H1 (cell line): ENCODE measurements around the gene CCL5. TPM values are rescaled to one million over a fixed set of nuclear protein-coding genes. Genes with fewer than 3 reads are reported as not detected.
"Not testable (repeated sequence)": the region's sequence is repeated elsewhere in the genome, so short reads cannot be mapped to it uniquely, and the experiment has no call there.

Experiments used
- CTCF ChIA-PET: fragments of 300-600 bp; sonication (Branson Sonifier 250); formaldehyde crosslinking; loops from one replicate; lab custom pipeline; 2021; ENCODE audit not compliant: partially characterized antibody; lab: Charles Lee
- POLR2A ChIA-PET: fragments of 300-600 bp; sonication (Branson Sonifier 250); formaldehyde crosslinking; loops from one replicate; lab custom pipeline; 2021; ENCODE audit warnings: inconsistent platforms; ENCODE audit not compliant: partially characterized antibody; lab: Charles Lee
- DNase-seq, 2 experiments: peaks; one replicate each; pipeline versions ENCODE4 v3.0.0 to v3.0.0-alpha.2; 2010 to 2022; ENCODE audit warnings: low spot score in 2 of 2, low read depth in 1 of 2, mixed read lengths in 1 of 2
- FAIRE-seq: peaks from 2 replicates; lab custom pipeline; 2011; peaks lifted over from hg19 to GRCh38; lab: Jason Lieb, UNC
- H2AFZ ChIP-seq: 2 replicates; pipeline ENCODE4 v1.8.1; 2012; ENCODE audit warnings: low read length, inconsistent platforms
- H2AK5ac ChIP-seq: 2 replicates; pipeline ENCODE4 v1.6.1; 2013; ENCODE audit warnings: low read depth, low read length
- H2BK120ac ChIP-seq: replicated peaks from 2 replicates; pipeline ENCODE3; 2013; ENCODE audit warnings: low read depth, low read length, inconsistent platforms
- H2BK12ac ChIP-seq: 2 replicates; pipeline ENCODE4 v1.6.1; 2013; ENCODE audit warnings: low read depth, low read length
- H2BK15ac ChIP-seq: 2 replicates; pipeline ENCODE4 v1.6.1; 2013; ENCODE audit warnings: low read length
- H2BK20ac ChIP-seq: 2 replicates; pipeline ENCODE4 v1.6.1; 2013; ENCODE audit warnings: low read length
- H2BK5ac ChIP-seq: 2 replicates; pipeline ENCODE4 v1.6.1; 2013; ENCODE audit warnings: low read depth, low read length
- H3K14ac ChIP-seq: 2 replicates; pipeline ENCODE4 v1.6.1; 2013; ENCODE audit warnings: inconsistent platforms; ENCODE audit not compliant: insufficient read length
- H3K18ac ChIP-seq: 2 replicates; pipeline ENCODE4 v1.6.1; 2013; ENCODE audit warnings: low read length; ENCODE audit errors: extremely low read depth
- H3K23ac ChIP-seq: 2 replicates; pipeline ENCODE4 v1.6.1; 2013; ENCODE audit warnings: inconsistent platforms; ENCODE audit not compliant: insufficient read length
- H3K23me2 ChIP-seq: 2 replicates; pipeline ENCODE4 v1.6.1; 2013; ENCODE audit warnings: low read depth, low read length
- H3K27ac ChIP-seq: 2 replicates; pipeline ENCODE4 v1.6.1; 2011; ENCODE audit warnings: low read depth, low read length, inconsistent platforms
- H3K27me3 ChIP-seq, 4 experiments: replicated peaks in 1 of 4; 1 replicate in 1 of 4; 2 replicates in 3 of 4; pipeline versions ENCODE4 v1.6.1 to v1.8.1; 2011 to 2013; ENCODE audit warnings: low read length in 3 of 4, mild to moderate bottlenecking in 3 of 4, inconsistent platforms in 2 of 4, mixed read lengths in 2 of 4, moderate library complexity in 1 of 4; ENCODE audit not compliant: control insufficient read depth in 3 of 4, insufficient read depth in 3 of 4; ENCODE audit errors: extremely low read depth in 1 of 4
- H3K36me3 ChIP-seq, 4 experiments: 2 replicates each; pipeline versions ENCODE4 v1.6.1 to v1.8.1; 2011 to 2013; ENCODE audit warnings: mild to moderate bottlenecking in 4 of 4, low read length in 3 of 4, moderate library complexity in 2 of 4, control low read depth in 1 of 4, inconsistent platforms in 1 of 4; ENCODE audit not compliant: insufficient read depth in 4 of 4, control insufficient read depth in 2 of 4
- H3K4ac ChIP-seq: replicated peaks from 2 replicates; pipeline ENCODE3; 2013; ENCODE audit warnings: low read length, low read depth, mixed read lengths, inconsistent platforms; ENCODE audit not compliant: insufficient read length
- H3K4me1 ChIP-seq, 4 experiments: replicated peaks in 1 of 4; 1 replicate in 1 of 4; 2 replicates in 3 of 4; pipeline versions ENCODE4 v1.6.1 to v1.8.1; 2011 to 2013; ENCODE audit warnings: low read length in 3 of 4, inconsistent platforms in 2 of 4, mixed read lengths in 1 of 4; ENCODE audit not compliant: insufficient read depth in 4 of 4, control insufficient read depth in 3 of 4
- H3K4me2 ChIP-seq, 2 experiments: 2 replicates each; pipeline versions ENCODE4 v1.6.1 to v1.8.1; 2011 to 2013; ENCODE audit warnings: low read depth in 2 of 2, low read length in 2 of 2, control low read depth in 1 of 2, inconsistent platforms in 1 of 2, mild to moderate bottlenecking in 1 of 2; ENCODE audit not compliant: insufficient read depth in 1 of 2
- H3K4me3 ChIP-seq, 4 experiments: fragments of 200-600, 300-600 bp in 1 of 4; sonication (generic), shearing (Covaris generic), sonication (Bioruptor Twin) in 1 of 4; 2 replicates each; pipeline versions ENCODE4 v1.5.1 to v1.8.1; 2011 to 2016; ENCODE audit warnings: low read length in 4 of 4, low read depth in 3 of 4, control low read depth in 2 of 4, inconsistent platforms in 2 of 4, mild to moderate bottlenecking in 2 of 4, mixed read lengths in 1 of 4, moderate library complexity in 1 of 4; ENCODE audit not compliant: insufficient read depth in 2 of 4; ENCODE audit errors: extremely low read depth in 1 of 4
- H3K56ac ChIP-seq: replicated peaks from 2 replicates; pipeline ENCODE3; 2013; ENCODE audit warnings: low read depth, mild to moderate bottlenecking, mixed read lengths, low read length, inconsistent platforms; ENCODE audit not compliant: insufficient read length
- H3K79me1 ChIP-seq: 2 replicates; pipeline ENCODE4 v1.6.1; 2013; ENCODE audit warnings: low read depth, low read length, control low read depth
- H3K79me2 ChIP-seq, 2 experiments: 2 replicates each; pipeline versions ENCODE4 v1.6.1 to v1.8.1; 2012 to 2013; ENCODE audit warnings: low read length in 2 of 2, mild to moderate bottlenecking in 2 of 2, inconsistent platforms in 1 of 2; ENCODE audit not compliant: insufficient read depth in 2 of 2, control insufficient read depth in 1 of 2
- H3K9ac ChIP-seq, 4 experiments: replicated peaks in 1 of 4; 1 replicate in 1 of 4; 2 replicates in 3 of 4; pipeline versions ENCODE4 v1.6.1 to v1.8.1; 2011 to 2013; ENCODE audit warnings: low read depth in 3 of 4, low read length in 3 of 4, control low read depth in 2 of 4, mild to moderate bottlenecking in 2 of 4, moderate library complexity in 2 of 4, inconsistent platforms in 1 of 4; ENCODE audit errors: extremely low read depth in 1 of 4
- H3K9me3 ChIP-seq, 2 experiments: 2 replicates each; pipeline versions ENCODE4 v1.6.1 to v1.8.1; 2012 to 2013; ENCODE audit warnings: mild to moderate bottlenecking in 2 of 2, moderate library complexity in 2 of 2, control low read depth in 1 of 2, inconsistent platforms in 1 of 2, low read depth in 1 of 2, low read length in 1 of 2, mixed read lengths in 1 of 2; ENCODE audit not compliant: insufficient read depth in 2 of 2
- H4K20me1 ChIP-seq, 2 experiments: replicated peaks in 1 of 2; 2 replicates each; pipeline versions ENCODE3 to v1.8.1; 2011 to 2013; ENCODE audit warnings: inconsistent platforms in 2 of 2, low read length in 2 of 2, mild to moderate bottlenecking in 1 of 2; ENCODE audit not compliant: insufficient read depth in 2 of 2, control insufficient read depth in 1 of 2
- H4K5ac ChIP-seq: 2 replicates; pipeline ENCODE4 v1.6.1; 2013; ENCODE audit warnings: low read length, low read depth, mixed read lengths, inconsistent platforms; ENCODE audit not compliant: insufficient read length
- H4K8ac ChIP-seq: 2 replicates; pipeline ENCODE4 v1.8.0; 2013; ENCODE audit warnings: mild to moderate bottlenecking, moderate library complexity, low read length, inconsistent platforms; ENCODE audit not compliant: insufficient read depth; ENCODE audit errors: extremely low read depth
- H4K91ac ChIP-seq: replicated peaks from 2 replicates; pipeline ENCODE3; 2013; ENCODE audit warnings: low read length, mixed read lengths, inconsistent platforms; ENCODE audit not compliant: insufficient read length
- CBX8 ChIP-seq: fragments of 300-800, 300-1000 bp; sonication (generic); IDR thresholded peaks from 2 replicates; pipeline ENCODE4 v1.7.1; 2016; ENCODE audit warnings: low read depth, low read length, borderline replicate concordance
- CREB1 ChIP-seq: IDR thresholded peaks from 2 replicates; pipeline ENCODE4 v1.6.1; 2012; ENCODE audit warnings: inconsistent platforms
- FOSL1 ChIP-seq: IDR thresholded peaks from 2 replicates; pipeline ENCODE4 v1.6.1; 2011; ENCODE audit warnings: mild to moderate bottlenecking, low read depth, low read length, moderate library complexity; ENCODE audit not compliant: insufficient read depth
- GABPA ChIP-seq: IDR thresholded peaks from 2 replicates; pipeline ENCODE4 v1.6.1; 2011; ENCODE audit warnings: mild to moderate bottlenecking, low read length, moderate library complexity, borderline replicate concordance; ENCODE audit not compliant: insufficient read depth
- HDAC6 ChIP-seq: IDR thresholded peaks from one replicate; pipeline ENCODE4 v1.7.1; 2012; ENCODE audit warnings: low read depth, mild to moderate bottlenecking, inconsistent platforms, low read length, moderate library complexity
- SP2 ChIP-seq: IDR thresholded peaks from 2 replicates; pipeline ENCODE4 v1.6.1; 2012; ENCODE audit warnings: mild to moderate bottlenecking, low read length, inconsistent platforms
- SP4 ChIP-seq: IDR thresholded peaks from 2 replicates; pipeline ENCODE4 v1.6.1; 2012; ENCODE audit warnings: low read length, inconsistent platforms
- WGBS, 2 experiments: shearing (Covaris generic) in 1 of 2; methylation state at CpG; one replicate each; pipeline versions ENCODE4 v1.1.6 to v1.1.7; 2013 to 2015; ENCODE audit warnings: low lambda C conversion rate in 2 of 2, mixed read lengths in 2 of 2, inconsistent platforms in 1 of 2, low coverage in 1 of 2, missing lambda C conversion rate in 1 of 2; ENCODE audit not compliant: insufficient replicate concordance in 2 of 2, insufficient coverage in 1 of 2, insufficient read length in 1 of 2; ENCODE audit errors: extremely low coverage in 1 of 2, missing lambda C conversion rate in 1 of 2; 5-methylcytosine and 5-hydroxymethylcytosine counted together
- polyA plus RNA-seq, 7 experiments: library from polyadenylated mRNA; depleted of rRNA in 3 of 7; stranded (reverse) in 5 of 7; unstranded in 2 of 7; fragments of >200 nt in 5 of 7; fragments of 200-250 nt in 2 of 7; gene quantifications; 1 replicate in 5 of 7; 2 replicates in 1 of 7; 4 replicates in 1 of 7; pipeline versions ENCODE4 v1.2.1 to v1.2.3, GENCODE V29; 2011 to 2013; ENCODE audit warnings: missing spikeins in 2 of 7, mixed read lengths in 2 of 7
- total RNA-seq: library from RNA; stranded (reverse); fragmentation: NEBNext Ultra II Directional; extraction: Animal tissue kit (Norgen Biotek cat#: 25700); gene quantifications from 2 replicates; pipeline ENCODE4 v1.2.1, GENCODE V29; 2021

The CCL5 gene
- total and polyA plus RNA-seq, 2 of the 8 experiments (the other 6 are each of a cell fraction or from before 2014, with no cell fraction given): not detected

GRCh38 chr17:35898283-35899070 is 18.3 kb upstream of the CCL5 start (continued):
- TF ChIP-seq FOSL1 (no peak), GABPA (no peak), CBX8 (no peak), SP2 (no peak), HDAC6 (no peak), SP4 (no peak), CREB1 (no peak)

GRCh38 chr17:35897772-35898171 is 17.6 kb upstream of the CCL5 start:
- H3K56ac ChIP-seq, H3K23ac ChIP-seq, H4K5ac ChIP-seq, H2BK12ac ChIP-seq, H4K91ac ChIP-seq, H3K27ac ChIP-seq, H3K18ac ChIP-seq, H2BK5ac ChIP-seq, H3K9me3 ChIP-seq, H2AFZ ChIP-seq, H3K4ac ChIP-seq, H2BK20ac ChIP-seq, H3K36me3 ChIP-seq, POLR2A ChIA-PET, CTCF ChIA-PET, H3K4me1 ChIP-seq, H4K20me1 ChIP-seq, H3K79me2 ChIP-seq, DNase-seq, H3K23me2 ChIP-seq, H3K79me1 ChIP-seq, H3K14ac ChIP-seq, H3K4me2 ChIP-seq, FAIRE-seq, H2BK15ac ChIP-seq, H3K9ac ChIP-seq, H3K27me3 ChIP-seq, H2AK5ac ChIP-seq, H4K8ac ChIP-seq, H3K4me3 ChIP-seq, H2BK120ac ChIP-seq: not testable (repeated sequence)
- WGBS, 2 experiments: 91% methylated on average over 7 of the region's 7 CpGs; no CpG with 5 or more reads in 1 of the 2 experiments
